GM19193 (cell line): Measurements from ENCODE around the gene NLGN3.

Experiments
- POLR2A ChIP-seq: IDR thresholded peaks from 4 replicates; pipeline ENCODE4 v1.6.1; 2011; ENCODE audit not compliant: insufficient read depth, insufficient read length; ENCODE audit errors: extremely low read depth

Gene NLGN3

GRCh38 chrX:71177327-71177726, 32.7 kb downstream of the NLGN3 start:
- TF ChIP-seq POLR2A, result no peak

GRCh38 chrX:71178908-71179307, 34.3 kb downstream of the NLGN3 start:
- TF ChIP-seq POLR2A, result no peak

- TF ChIP-seq POLR2A, result no peak
Measured at GRCh38 chrX:71181558-71181909, 36.9 kb downstream of the NLGN3 start.

GRCh38 chrX:71181910-71182799, 37.5 kb downstream of the NLGN3 start:
- peak; percentile 77 for TF ChIP-seq POLR2A

- TF ChIP-seq POLR2A, result no peak
Measured at GRCh38 chrX:71182871-71183270, 38.2 kb downstream of the NLGN3 start.

GRCh38 chrX:71183341-71183740, 38.7 kb downstream of the NLGN3 start:
- no peak for TF ChIP-seq POLR2A

- TF ChIP-seq POLR2A, result no peak
Measured at GRCh38 chrX:71184092-71184491, 39.5 kb downstream of the NLGN3 start.

- TF ChIP-seq POLR2A, result no peak
Measured at GRCh38 chrX:71184803-71185495, 40.3 kb downstream of the NLGN3 start.

GRCh38 chrX:71191248-71191647, 46.6 kb downstream of the NLGN3 start:
- no peak for TF ChIP-seq POLR2A

- no peak for TF ChIP-seq POLR2A
Measured at GRCh38 chrX:71195964-71196649, 51.5 kb downstream of the NLGN3 start.

GRCh38 chrX:71198066-71198465, 53.4 kb downstream of the NLGN3 start:
- TF ChIP-seq POLR2A, result no peak

- TF ChIP-seq POLR2A, result no peak
Measured at GRCh38 chrX:71199252-71200008, 54.8 kb downstream of the NLGN3 start.

GRCh38 chrX:71210816-71211215, 66.2 kb downstream of the NLGN3 start:
- no peak for TF ChIP-seq POLR2A

GRCh38 chrX:71212536-71212935, 67.9 kb downstream of the NLGN3 start:
- TF ChIP-seq POLR2A, result no peak

- TF ChIP-seq POLR2A, result no peak
Measured at GRCh38 chrX:71214152-71214551, 69.5 kb downstream of the NLGN3 start.

GRCh38 chrX:71214604-71215337, 70.1 kb downstream of the NLGN3 start:
- TF ChIP-seq POLR2A, result no peak
